Panc1 (cell line): Measurements from ENCODE around the gene MAP3K2.

Experiments used
- POLR2AphosphoS5 ChIP-seq: IDR thresholded peaks from 2 replicates; pipeline ENCODE4 v1.6.1; 2012; ENCODE audit warnings: mild to moderate bottlenecking, low read depth, low read length, moderate library complexity
- SIN3A ChIP-seq: IDR thresholded peaks from 2 replicates; pipeline ENCODE4 v1.6.1; 2012; ENCODE audit warnings: low read depth, mild to moderate bottlenecking, low read length, moderate library complexity, borderline replicate concordance; ENCODE audit not compliant: insufficient read depth
- TF ChIP-seq, protein P1 (sequence below): fragments of 450-650 bp; IDR thresholded peaks from 2 replicates; pipeline ENCODE4 v1.5.1; 2017; ENCODE audit warnings: mild to moderate bottlenecking
- TF ChIP-seq, protein P2 (sequence below), 2 experiments: IDR thresholded peaks; 2 replicates each; pipeline ENCODE4 v1.6.1; 2011 to 2012; ENCODE audit warnings: low read depth in 2 of 2, control low read depth in 1 of 2, low read length in 1 of 2, mild to moderate bottlenecking in 1 of 2, moderate library complexity in 1 of 2; ENCODE audit not compliant: insufficient read depth in 1 of 2

DNA sequence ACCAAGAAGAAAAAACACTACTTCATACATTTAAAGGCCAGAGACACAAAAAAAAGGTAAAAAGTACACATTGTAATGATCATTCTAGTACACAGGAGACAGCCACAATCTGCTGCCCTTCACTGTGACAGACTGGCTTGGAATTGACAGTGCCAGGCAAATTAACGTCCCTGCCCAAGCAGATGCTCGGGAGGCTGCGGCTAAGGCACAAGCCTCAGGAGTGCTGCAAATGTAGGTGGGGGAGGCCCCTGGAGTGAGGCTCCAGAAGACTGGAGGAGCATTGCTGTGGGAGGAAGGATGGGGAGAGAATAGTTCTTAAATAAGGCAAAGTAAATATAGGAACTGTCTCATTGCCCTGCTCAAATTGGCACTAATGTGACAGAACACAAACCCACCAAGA lies 112.4 kb downstream of the MAP3K2 start:
- TF ChIP-seq, protein P1, sequence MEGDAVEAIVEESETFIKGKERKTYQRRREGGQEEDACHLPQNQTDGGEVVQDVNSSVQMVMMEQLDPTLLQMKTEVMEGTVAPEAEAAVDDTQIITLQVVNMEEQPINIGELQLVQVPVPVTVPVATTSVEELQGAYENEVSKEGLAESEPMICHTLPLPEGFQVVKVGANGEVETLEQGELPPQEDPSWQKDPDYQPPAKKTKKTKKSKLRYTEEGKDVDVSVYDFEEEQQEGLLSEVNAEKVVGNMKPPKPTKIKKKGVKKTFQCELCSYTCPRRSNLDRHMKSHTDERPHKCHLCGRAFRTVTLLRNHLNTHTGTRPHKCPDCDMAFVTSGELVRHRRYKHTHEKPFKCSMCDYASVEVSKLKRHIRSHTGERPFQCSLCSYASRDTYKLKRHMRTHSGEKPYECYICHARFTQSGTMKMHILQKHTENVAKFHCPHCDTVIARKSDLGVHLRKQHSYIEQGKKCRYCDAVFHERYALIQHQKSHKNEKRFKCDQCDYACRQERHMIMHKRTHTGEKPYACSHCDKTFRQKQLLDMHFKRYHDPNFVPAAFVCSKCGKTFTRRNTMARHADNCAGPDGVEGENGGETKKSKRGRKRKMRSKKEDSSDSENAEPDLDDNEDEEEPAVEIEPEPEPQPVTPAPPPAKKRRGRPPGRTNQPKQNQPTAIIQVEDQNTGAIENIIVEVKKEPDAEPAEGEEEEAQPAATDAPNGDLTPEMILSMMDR, result no peak
- TF ChIP-seq, protein P2, sequence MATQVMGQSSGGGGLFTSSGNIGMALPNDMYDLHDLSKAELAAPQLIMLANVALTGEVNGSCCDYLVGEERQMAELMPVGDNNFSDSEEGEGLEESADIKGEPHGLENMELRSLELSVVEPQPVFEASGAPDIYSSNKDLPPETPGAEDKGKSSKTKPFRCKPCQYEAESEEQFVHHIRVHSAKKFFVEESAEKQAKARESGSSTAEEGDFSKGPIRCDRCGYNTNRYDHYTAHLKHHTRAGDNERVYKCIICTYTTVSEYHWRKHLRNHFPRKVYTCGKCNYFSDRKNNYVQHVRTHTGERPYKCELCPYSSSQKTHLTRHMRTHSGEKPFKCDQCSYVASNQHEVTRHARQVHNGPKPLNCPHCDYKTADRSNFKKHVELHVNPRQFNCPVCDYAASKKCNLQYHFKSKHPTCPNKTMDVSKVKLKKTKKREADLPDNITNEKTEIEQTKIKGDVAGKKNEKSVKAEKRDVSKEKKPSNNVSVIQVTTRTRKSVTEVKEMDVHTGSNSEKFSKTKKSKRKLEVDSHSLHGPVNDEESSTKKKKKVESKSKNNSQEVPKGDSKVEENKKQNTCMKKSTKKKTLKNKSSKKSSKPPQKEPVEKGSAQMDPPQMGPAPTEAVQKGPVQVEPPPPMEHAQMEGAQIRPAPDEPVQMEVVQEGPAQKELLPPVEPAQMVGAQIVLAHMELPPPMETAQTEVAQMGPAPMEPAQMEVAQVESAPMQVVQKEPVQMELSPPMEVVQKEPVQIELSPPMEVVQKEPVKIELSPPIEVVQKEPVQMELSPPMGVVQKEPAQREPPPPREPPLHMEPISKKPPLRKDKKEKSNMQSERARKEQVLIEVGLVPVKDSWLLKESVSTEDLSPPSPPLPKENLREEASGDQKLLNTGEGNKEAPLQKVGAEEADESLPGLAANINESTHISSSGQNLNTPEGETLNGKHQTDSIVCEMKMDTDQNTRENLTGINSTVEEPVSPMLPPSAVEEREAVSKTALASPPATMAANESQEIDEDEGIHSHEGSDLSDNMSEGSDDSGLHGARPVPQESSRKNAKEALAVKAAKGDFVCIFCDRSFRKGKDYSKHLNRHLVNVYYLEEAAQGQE (IDR thresholded peaks at IDR 0.05; ENCODE audit: insufficient read depth in 1 of 2, low read depth in 2 of 2, low read length in 1 of 2), result no peak
- TF ChIP-seq POLR2AphosphoS5, result no peak
- TF ChIP-seq SIN3A, result no peak
